Endodermal cell (in vitro differentiated cells): ENCODE measurements around the gene NLRP9. TPM values are rescaled to one million over a fixed set of nuclear protein-coding genes. Genes with fewer than 3 reads are reported as not detected.

ENCODE experiments used
- DNase-seq: peaks from one replicate; pipeline ENCODE4 v3.0.0-alpha.2; 2017
- H3K27ac ChIP-seq: 2 replicates; pipeline ENCODE4 v1.5.1; 2013; ENCODE audit warnings: mild to moderate bottlenecking, low read depth, low read length, moderate library complexity
- H3K27me3 ChIP-seq: 2 replicates; pipeline ENCODE4 v1.6.1; 2013; ENCODE audit warnings: mild to moderate bottlenecking, low read length, moderate library complexity; ENCODE audit not compliant: insufficient read depth, control insufficient read depth, poor library complexity, severe bottlenecking
- H3K36me3 ChIP-seq: 2 replicates; pipeline ENCODE4 v1.7.0; 2013; ENCODE audit warnings: mild to moderate bottlenecking, low read length, moderate library complexity; ENCODE audit not compliant: control insufficient read depth, insufficient read depth
- H3K4me1 ChIP-seq: one replicate; pipeline ENCODE4 v1.7.0; 2013; ENCODE audit warnings: low read length; ENCODE audit not compliant: control insufficient read depth, insufficient read depth
- H3K4me3 ChIP-seq: 2 replicates; pipeline ENCODE4 v1.5.1; 2013; ENCODE audit warnings: mild to moderate bottlenecking, low read length, moderate library complexity
- H3K9ac ChIP-seq: 2 replicates; pipeline ENCODE4 v1.6.1; 2013; ENCODE audit warnings: mild to moderate bottlenecking, low read length, moderate library complexity; ENCODE audit not compliant: poor library complexity, severe bottlenecking; ENCODE audit errors: extremely low read depth
- H3K9me3 ChIP-seq: 2 replicates; pipeline ENCODE4 v1.6.1; 2013; ENCODE audit warnings: mild to moderate bottlenecking, low read length, moderate library complexity; ENCODE audit not compliant: control insufficient read depth
- H3K27ac Mint-ChIP-seq: 2 replicates; pipeline ENCODE4 v1.8.0; 2020; ENCODE audit warnings: mixed read lengths
- H3K27me3 Mint-ChIP-seq: 2 replicates; pipeline ENCODE4 v1.8.0; 2021; ENCODE audit warnings: mild to moderate bottlenecking, mixed read lengths; ENCODE audit not compliant: insufficient read depth
- H3K36me3 Mint-ChIP-seq: 2 replicates; pipeline ENCODE4 v1.8.0; 2020; ENCODE audit warnings: low read depth, mixed read lengths
- H3K4me1 Mint-ChIP-seq: 2 replicates; pipeline ENCODE4 v1.8.0; 2020; ENCODE audit warnings: mixed read lengths
- H3K4me3 Mint-ChIP-seq: 2 replicates; pipeline ENCODE4 v1.8.0; 2020; ENCODE audit warnings: mild to moderate bottlenecking, moderate library complexity, mixed read lengths
- H3K9me3 Mint-ChIP-seq: 2 replicates; pipeline ENCODE4 v1.8.0; 2020; ENCODE audit warnings: mild to moderate bottlenecking, mixed read lengths
- CTCF ChIP-seq: fragments of 200-600 bp; sonication (generic); conservative IDR thresholded peaks from 2 replicates; pipeline ENCODE4 v1.5.0; 2021; ENCODE audit warnings: antibody characterized with exemption, mild to moderate bottlenecking
- WGBS, 2 experiments: methylation state at CpG; one replicate each; pipeline versions ENCODE4 v1.1.5 to v1.1.7; 2013; ENCODE audit warnings: missing lambda C conversion rate in 2 of 2, mixed read lengths in 1 of 2; ENCODE audit not compliant: insufficient coverage in 1 of 2, insufficient read length in 1 of 2; 5-methylcytosine and 5-hydroxymethylcytosine counted together
- total RNA-seq, 2 donors: library from RNA; stranded (reverse); fragmentation: NEBNext Ultra II Directional in 1 of 2; extraction: Animal tissue kit (Norgen Biotek cat#: 25700) in 1 of 2; gene quantifications; 2 replicates in 1 of 2; 3 replicates in 1 of 2; pipeline ENCODE4 v1.2.1, GENCODE V29; 2021

Gene NLRP9
- total RNA-seq, 2 donors from 2014 or later = not detected

GRCh38 chr19:55694656-55695491, 43.3 kb downstream of the NLRP9 start:
- H3K27me3 Mint-ChIP-seq = no peaks in the 10 kb centered on the region
- Histone ChIP-seq H3K36me3 (peaks cover 44% of the 10 kb centered on the region), H3K27ac (no peak overlapping the region), H3K27me3 (no peaks in the 10 kb centered on the region), H3K9ac (no peak overlapping the region), H3K4me1 (no peaks in the 10 kb centered on the region), H3K9me3 (no peaks in the 10 kb centered on the region), H3K4me3 (no peak overlapping the region)
- H3K9me3 Mint-ChIP-seq = no peaks in the 10 kb centered on the region
- no peak for TF ChIP-seq CTCF
- WGBS, 2 experiments = 96 to 99% methylated on average over 26 to 34 of the region's 37 CpGs
- DNase-seq = no peak
- no peaks in the 10 kb centered on the region for H3K4me1 Mint-ChIP-seq
- no peak overlapping the region for H3K4me3 Mint-ChIP-seq
- H3K36me3 Mint-ChIP-seq = peaks cover 49% of the 10 kb centered on the region
- no peak overlapping the region for H3K27ac Mint-ChIP-seq

GRCh38 chr19:55694241-55694655, 44.0 kb downstream of the NLRP9 start:
- no peak overlapping the region for H3K27ac Mint-ChIP-seq
- no peaks in the 10 kb centered on the region for H3K4me1 Mint-ChIP-seq

GRCh38 chr19:55693336-55693974, 44.7 kb downstream of the NLRP9 start:
- Histone ChIP-seq H3K27ac (no peak overlapping the region), H3K9me3 (no peaks in the 10 kb centered on the region), H3K36me3 (peaks cover 39% of the 10 kb centered on the region), H3K4me1 (no peaks in the 10 kb centered on the region), H3K4me3 (no peak overlapping the region), H3K9ac (no peak overlapping the region), H3K27me3 (no peaks in the 10 kb centered on the region)
- no peak for DNase-seq
- no peaks in the 10 kb centered on the region for H3K27me3 Mint-ChIP-seq
- H3K4me3 Mint-ChIP-seq = no peak overlapping the region
- H3K9me3 Mint-ChIP-seq = no peaks in the 10 kb centered on the region
- H3K36me3 Mint-ChIP-seq = peaks cover 48% of the 10 kb centered on the region
- no peaks in the 10 kb centered on the region for H3K4me1 Mint-ChIP-seq
- TF ChIP-seq CTCF = no peak
- no peak overlapping the region for H3K27ac Mint-ChIP-seq
- WGBS, 2 experiments = 97 to 98% methylated on average over 19 to 20 of the region's 20 CpGs

More at GRCh38 chr19:55694241-55694655, 44.0 kb downstream of the NLRP9 start:
- no peak for TF ChIP-seq CTCF
- no peak overlapping the region for H3K27ac ChIP-seq
- Mint-ChIP-seq H3K36me3 (peaks cover 49% of the 10 kb centered on the region), H3K4me3 (no peak overlapping the region), H3K9me3 (no peaks in the 10 kb centered on the region), H3K27me3 (no peaks in the 10 kb centered on the region)
- no peak overlapping the region for H3K9ac ChIP-seq
- 94% methylated on average over 15 of the region's 15 CpGs for WGBS, 2 experiments
- no peak for DNase-seq
- no peaks in the 10 kb centered on the region for H3K9me3 ChIP-seq
- H3K4me1 ChIP-seq = no peaks in the 10 kb centered on the region
- no peak overlapping the region for H3K4me3 ChIP-seq
- H3K36me3 ChIP-seq = peaks cover 41% of the 10 kb centered on the region
- no peaks in the 10 kb centered on the region for H3K27me3 ChIP-seq
